KMS-11 (cell line): Measurements from ENCODE around the gene AADACL2.

Experiments
- H2AFZ ChIP-seq: fragments of 200-600 bp; sonication (generic); 2 replicates; pipeline ENCODE4 v1.6.1; 2016; ENCODE audit warnings: antibody characterized with exemption, mixed run types, low read depth
- H3K27ac ChIP-seq: fragments of 200-600 bp; sonication (generic); 2 replicates; pipeline ENCODE4 v1.6.1; 2016; ENCODE audit warnings: mild to moderate bottlenecking, mixed run types
- H3K27me3 ChIP-seq: fragments of 200-600 bp; sonication (generic); 2 replicates; pipeline ENCODE4 v1.6.1; 2017; ENCODE audit warnings: mild to moderate bottlenecking, low read depth, mixed run types, moderate library complexity; ENCODE audit not compliant: insufficient read depth
- H3K36me3 ChIP-seq: fragments of 200-600 bp; sonication (generic); 2 replicates; pipeline ENCODE4 v1.6.1; 2017; ENCODE audit warnings: mild to moderate bottlenecking, mixed run types; ENCODE audit not compliant: insufficient read depth
- H3K4me1 ChIP-seq: fragments of 200-600 bp; sonication (generic); 2 replicates; pipeline ENCODE4 v1.6.1; 2016; ENCODE audit warnings: mild to moderate bottlenecking, low read depth, mixed run types; ENCODE audit not compliant: poor library complexity, severe bottlenecking
- H3K4me2 ChIP-seq: fragments of 200-600 bp; sonication (generic); 2 replicates; pipeline ENCODE4 v1.7.0; 2016; ENCODE audit warnings: mild to moderate bottlenecking, mixed run types
- H3K4me3 ChIP-seq: fragments of 200-600 bp; sonication (generic); IDR thresholded peaks from 2 replicates; pipeline ENCODE4 v1.6.1; 2017; ENCODE audit warnings: low read depth, low read length, mixed read lengths; ENCODE audit not compliant: insufficient read depth
- H3K79me2 ChIP-seq: fragments of 200-600 bp; sonication (generic); 2 replicates; pipeline ENCODE4 v1.6.1; 2016; ENCODE audit warnings: low read depth, mixed run types; ENCODE audit not compliant: insufficient read depth
- H3K9ac ChIP-seq: fragments of 200-600 bp; sonication (generic); 2 replicates; pipeline ENCODE4 v1.6.1; 2016; ENCODE audit warnings: mild to moderate bottlenecking, mixed run types
- H4K20me1 ChIP-seq: fragments of 200-600 bp; sonication (generic); 2 replicates; pipeline ENCODE4 v1.6.1; 2016; ENCODE audit warnings: mild to moderate bottlenecking, mixed run types; ENCODE audit not compliant: insufficient read depth
- CTCF ChIP-seq: fragments of 200-600 bp; sonication (generic); conservative IDR thresholded peaks from 2 replicates; pipeline ENCODE4 v1.6.1; 2017; ENCODE audit warnings: low read depth, mild to moderate bottlenecking, antibody characterized with exemption, low read length, moderate library complexity, mixed read lengths

The AADACL2 gene

DNA sequence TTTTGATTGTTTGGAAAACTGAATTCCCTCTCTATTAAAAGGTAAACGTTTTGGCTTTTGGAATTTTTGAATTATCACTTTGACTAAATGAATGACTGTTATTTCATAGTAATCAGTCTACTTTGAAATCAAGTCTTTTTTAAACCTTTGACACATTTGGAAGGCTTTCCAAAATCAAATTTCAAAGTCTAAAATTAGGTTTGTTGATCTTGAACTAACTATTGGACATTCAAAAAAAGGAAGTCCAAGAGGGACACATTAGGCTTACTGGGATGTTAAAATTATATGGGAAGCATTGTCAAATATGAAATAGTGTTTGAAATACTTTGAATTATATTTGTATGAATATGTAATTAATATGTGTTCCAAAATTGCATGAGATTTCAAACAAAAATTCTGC is 45.2 kb upstream of the AADACL2 start:
- H3K27me3 ChIP-seq: no peaks in the 10 kb centered on the region
- no peak overlapping the region for H3K9ac ChIP-seq
- no peak overlapping the region for H3K4me3 ChIP-seq
- H3K36me3 ChIP-seq: no peaks in the 10 kb centered on the region
- H3K4me1 ChIP-seq: no peaks in the 10 kb centered on the region
- no peak overlapping the region for H2AFZ ChIP-seq
- H3K79me2 ChIP-seq: no peaks in the 10 kb centered on the region
- no peaks in the 10 kb centered on the region for H4K20me1 ChIP-seq
- H3K4me2 ChIP-seq: no peak overlapping the region
- no peak for TF ChIP-seq CTCF
- no peak overlapping the region for H3K27ac ChIP-seq

DNA sequence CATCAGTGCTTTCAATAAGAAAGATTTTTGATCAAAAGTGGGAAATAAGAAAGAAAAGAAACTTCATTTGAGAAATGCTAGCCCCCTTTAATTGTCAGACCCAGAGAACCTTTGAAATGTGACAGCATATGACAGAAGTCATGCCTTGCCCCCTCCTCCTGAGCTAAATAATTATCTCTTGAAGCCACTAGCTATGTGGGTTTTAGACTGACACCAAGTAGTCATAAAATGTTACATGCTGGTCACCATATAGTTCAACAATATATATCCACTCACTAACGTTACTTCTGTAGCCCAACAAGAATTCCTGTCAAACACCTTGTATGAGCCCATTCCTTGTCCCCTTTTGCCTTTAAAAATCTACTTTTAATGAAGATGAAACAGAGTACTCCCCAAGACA is 43.1 kb upstream of the AADACL2 start:
- no peaks in the 10 kb centered on the region for H4K20me1 ChIP-seq
- no peak for TF ChIP-seq CTCF
- no peak overlapping the region for H3K27ac ChIP-seq

DNA sequence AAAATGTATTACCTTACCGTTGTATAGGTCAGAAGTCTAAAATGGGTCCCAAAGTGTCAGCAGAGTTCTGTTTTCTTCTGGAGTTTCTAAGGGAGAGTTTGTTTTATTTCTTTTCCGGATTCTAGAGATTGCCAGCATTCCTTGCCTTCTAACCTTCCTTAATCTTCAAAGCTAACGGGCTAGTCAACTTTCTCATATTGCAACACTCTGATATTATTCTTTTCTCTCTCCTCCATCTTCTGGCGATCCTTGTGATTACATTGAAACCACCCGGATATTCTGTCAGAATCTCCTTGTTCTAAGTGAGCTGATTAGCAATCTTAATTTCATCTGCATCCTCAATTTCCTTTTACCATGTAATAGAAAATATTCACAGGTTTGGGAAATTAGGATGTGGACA is 36.2 kb upstream of the AADACL2 start:
- Histone ChIP-seq H2AFZ (no peak overlapping the region), H4K20me1 (no peaks in the 10 kb centered on the region), H3K36me3 (no peaks in the 10 kb centered on the region), H3K27me3 (no peaks in the 10 kb centered on the region), H3K4me1 (no peaks in the 10 kb centered on the region), H3K79me2 (no peaks in the 10 kb centered on the region), H3K9ac (no peak overlapping the region), H3K4me3 (no peak overlapping the region), H3K4me2 (no peak overlapping the region), H3K27ac (no peak overlapping the region)
- TF ChIP-seq CTCF: no peak

More for the DNA sequence above, 43.1 kb upstream of the AADACL2 start:
- no peak overlapping the region for H3K4me3 ChIP-seq
- H3K36me3 ChIP-seq: no peaks in the 10 kb centered on the region
- no peaks in the 10 kb centered on the region for H3K79me2 ChIP-seq
- no peak overlapping the region for H3K9ac ChIP-seq
- H3K4me2 ChIP-seq: no peak overlapping the region
- no peak overlapping the region for H2AFZ ChIP-seq
- no peaks in the 10 kb centered on the region for H3K27me3 ChIP-seq
- H3K4me1 ChIP-seq: no peaks in the 10 kb centered on the region

- Histone ChIP-seq H4K20me1 (no peaks in the 10 kb centered on the region), H3K4me3 (no peak overlapping the region), H3K4me1 (no peaks in the 10 kb centered on the region), H3K36me3 (no peaks in the 10 kb centered on the region), H3K4me2 (no peak overlapping the region), H2AFZ (no peak overlapping the region), H3K9ac (no peak overlapping the region), H3K27ac (no peak overlapping the region), H3K79me2 (no peaks in the 10 kb centered on the region), H3K27me3 (no peaks in the 10 kb centered on the region)
- TF ChIP-seq CTCF: no peak
Measured at GRCh38 chr3:151707216-151707615, 26.5 kb upstream of the AADACL2 start.

DNA sequence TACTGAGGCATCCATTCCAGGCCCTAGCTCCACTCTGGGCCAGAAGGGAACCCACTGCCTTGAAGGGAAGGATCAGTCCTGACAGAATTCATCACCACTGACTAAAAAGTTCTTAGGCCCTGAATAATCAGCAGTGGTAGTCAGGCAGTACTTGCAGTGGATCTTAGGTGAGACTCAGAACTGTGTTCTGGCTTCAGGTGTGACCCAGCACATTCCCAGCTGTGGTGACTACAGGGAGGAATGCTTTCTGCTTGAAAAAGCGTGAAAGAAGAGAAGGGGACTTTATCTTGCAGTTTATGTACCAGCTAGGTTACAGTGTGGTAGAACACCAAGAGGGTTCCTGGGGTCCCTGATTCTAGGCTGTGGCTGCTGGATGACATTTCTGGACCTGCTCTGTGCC is 24.9 kb upstream of the AADACL2 start:
- no peak overlapping the region for H3K4me2 ChIP-seq
- H2AFZ ChIP-seq: no peak overlapping the region
- no peak for TF ChIP-seq CTCF
- no peaks in the 10 kb centered on the region for H3K4me1 ChIP-seq
- no peaks in the 10 kb centered on the region for H3K79me2 ChIP-seq
- no peak overlapping the region for H3K27ac ChIP-seq
- no peak overlapping the region for H3K4me3 ChIP-seq
- H3K9ac ChIP-seq: no peak overlapping the region
- no peaks in the 10 kb centered on the region for H3K36me3 ChIP-seq
- H3K27me3 ChIP-seq: no peaks in the 10 kb centered on the region
- H4K20me1 ChIP-seq: no peaks in the 10 kb centered on the region
